GM19463 (cell line): ENCODE data around the gene ZNF578.
"Not testable (repeated sequence)": the region's sequence is repeated elsewhere in the genome, so short reads cannot be mapped to it uniquely, and the experiment has no call there.

Experiments
- ATAC-seq: cut with Tn5 transposase; IDR thresholded peaks from one replicate; pipeline ENCODE4 v1.9.1; 2021; ENCODE audit warnings: mild to moderate bottlenecking, moderate library complexity; ENCODE audit not compliant: unreplicated experiment

ZNF578 gene

GRCh38 chr19:52507266-52507665 is 53.9 kb downstream of the ZNF578 start:
- ATAC-seq = no peak

- no peak for ATAC-seq
Measured at GRCh38 chr19:52516191-52516590, 62.8 kb downstream of the ZNF578 start.

DNA sequence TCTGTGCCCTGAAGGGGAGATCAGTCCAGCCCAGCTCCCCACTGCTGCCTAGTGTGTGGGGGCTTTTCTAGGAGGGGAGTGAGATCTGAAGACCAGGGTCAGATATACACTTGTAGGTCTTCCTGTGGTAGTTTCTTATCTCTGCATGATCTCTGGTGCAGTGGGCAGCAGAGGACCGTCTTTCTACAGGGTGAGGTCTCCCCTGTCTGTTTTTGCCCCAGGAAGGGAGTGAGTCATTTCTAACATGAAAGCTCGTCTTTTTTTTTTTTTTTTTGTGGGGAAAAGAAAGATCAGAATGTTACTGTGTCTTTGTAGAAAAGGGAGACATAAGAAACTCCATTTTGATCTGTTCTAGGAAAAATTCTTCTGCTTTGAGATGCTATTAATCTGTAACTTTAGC is 65.3 kb downstream of the ZNF578 start:
- ATAC-seq = no peak

DNA sequence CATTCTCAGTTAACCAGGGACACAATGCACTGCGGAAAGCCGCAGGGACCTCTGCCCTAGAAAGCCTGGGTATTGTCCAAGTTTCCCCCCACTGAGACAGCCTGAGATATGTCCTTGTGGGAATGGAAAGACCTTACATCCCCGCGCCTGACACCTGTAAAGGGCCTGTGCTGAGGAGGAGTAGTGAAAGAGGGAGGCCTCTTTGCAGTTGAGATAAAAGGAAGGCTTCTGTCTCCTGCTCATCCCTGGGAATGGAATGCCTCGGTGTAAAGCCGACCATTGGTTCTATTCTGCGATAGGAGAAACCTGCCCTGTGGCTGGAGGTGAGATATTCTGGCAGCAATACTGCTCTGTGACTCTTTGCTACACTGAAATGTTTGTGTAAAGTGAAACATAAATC is 65.8 kb downstream of the ZNF578 start:
- ATAC-seq = not testable (repeated sequence)

DNA sequence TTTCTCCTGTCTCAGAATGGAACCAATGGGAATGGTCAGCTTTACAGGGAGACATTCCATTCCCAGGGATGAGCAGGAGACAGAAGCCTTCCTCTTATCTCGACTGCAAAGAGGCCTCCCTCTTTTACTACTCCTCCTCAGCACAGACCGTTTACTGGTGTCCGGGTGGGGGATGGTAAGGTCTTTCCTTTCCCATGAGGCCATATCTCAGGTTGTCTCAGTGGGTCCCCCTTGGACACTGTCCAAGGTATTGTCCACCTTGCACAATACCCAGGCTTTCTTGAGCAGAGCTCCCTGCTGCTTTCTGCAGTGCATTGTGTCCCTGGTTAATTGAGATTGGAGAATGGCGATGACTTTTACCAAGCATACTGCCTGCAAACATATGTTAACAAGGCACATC is 66.7 kb downstream of the ZNF578 start:
- ATAC-seq = no peak

DNA sequence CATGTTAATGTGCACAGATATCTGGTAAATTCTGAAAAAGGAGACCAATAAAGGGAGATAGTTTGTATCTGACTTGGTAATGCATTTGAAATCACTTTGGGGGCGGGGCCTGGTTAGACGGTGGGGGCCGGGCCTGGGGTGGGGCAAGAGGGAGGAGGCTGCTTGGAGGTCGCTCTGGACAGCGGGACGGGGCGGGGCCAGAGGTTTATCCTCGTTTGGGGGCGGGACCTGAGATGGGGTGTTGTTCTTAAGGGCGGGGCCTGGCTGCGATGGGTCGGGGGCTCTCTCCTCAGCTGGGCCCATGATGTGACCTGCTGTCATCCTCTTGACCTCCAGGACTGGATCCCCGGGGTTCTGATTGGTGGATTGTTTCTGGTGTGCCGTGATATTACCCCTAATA is 69.2 kb downstream of the ZNF578 start:
- no peak for ATAC-seq

DNA sequence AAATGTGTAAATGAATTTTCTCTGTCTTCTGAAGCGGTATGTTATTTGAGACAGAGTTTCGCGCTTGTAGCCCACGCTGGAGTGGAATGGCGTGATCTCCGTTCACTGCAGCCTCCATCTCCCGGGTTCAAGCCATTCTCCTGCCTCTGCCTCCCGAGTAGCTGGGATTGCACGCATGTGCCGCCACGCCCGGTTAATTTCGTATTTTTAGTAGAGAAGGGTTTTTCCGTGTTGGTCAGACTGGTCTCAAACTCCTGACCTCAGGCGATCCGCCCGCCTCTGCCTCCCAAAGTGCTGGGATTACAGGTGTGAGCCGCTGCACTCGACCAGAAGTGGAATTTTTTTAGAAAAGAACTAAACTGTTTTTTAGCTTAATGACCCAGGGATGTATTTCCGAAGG is 70.7 kb downstream of the ZNF578 start:
- ATAC-seq = no peak

- peak; percentile 88 for ATAC-seq
Measured at GRCh38 chr19:52527134-52527955, 74.0 kb downstream of the ZNF578 start, which contains the start of gene ZNF808. TSS of gene ZNF808 (plus strand) at chr19:52527668. CDS start at chr19:52543285, 15,617 bp downstream.

- peak; percentile 3 for ATAC-seq
Measured at GRCh38 chr19:52527956-52528351, 74.6 kb downstream of the ZNF578 start.

DNA sequence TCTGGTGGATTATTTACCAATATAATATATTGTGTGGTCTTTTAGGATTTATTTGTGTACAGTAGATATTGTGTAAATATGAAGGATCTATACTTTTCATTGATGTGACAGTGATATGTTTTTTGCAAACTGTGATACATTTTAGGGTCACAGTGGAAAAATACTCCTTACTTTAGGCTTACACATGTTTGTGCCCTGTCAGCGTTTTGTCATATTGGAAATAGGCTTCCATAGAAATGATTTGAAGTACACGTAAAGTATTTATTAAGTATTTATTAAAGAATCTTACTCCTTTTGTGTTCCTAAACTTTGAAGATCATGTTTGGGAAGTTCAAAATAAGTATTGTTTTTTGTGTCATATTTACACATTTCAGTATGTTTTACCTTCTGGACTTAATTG is 79.1 kb downstream of the ZNF578 start:
- ATAC-seq = no peak

DNA sequence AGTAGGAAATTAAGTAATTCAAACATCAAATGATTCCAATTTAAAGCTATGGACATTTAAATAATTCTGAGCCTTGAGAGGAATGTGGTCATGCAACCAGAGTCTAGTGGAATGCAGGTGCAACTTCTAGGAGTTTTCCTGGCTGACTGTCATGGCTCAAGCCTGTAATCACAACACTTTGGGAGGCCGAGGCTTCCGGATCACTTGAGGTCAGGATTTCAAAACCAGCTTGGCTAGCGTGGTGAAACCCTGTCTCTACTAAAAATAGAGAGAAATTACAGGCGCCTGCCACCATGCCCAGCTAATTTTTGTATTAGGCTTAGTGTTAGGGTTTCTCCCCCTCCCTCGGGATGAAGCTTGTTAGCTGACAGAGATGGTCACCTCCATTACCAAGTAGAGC is 80.5 kb downstream of the ZNF578 start:
- no peak for ATAC-seq

GRCh38 chr19:52535385-52535770 is 82.0 kb downstream of the ZNF578 start:
- ATAC-seq = not testable (repeated sequence)

GRCh38 chr19:52535771-52536447 is 82.6 kb downstream of the ZNF578 start:
- ATAC-seq = peak; percentile 87

DNA sequence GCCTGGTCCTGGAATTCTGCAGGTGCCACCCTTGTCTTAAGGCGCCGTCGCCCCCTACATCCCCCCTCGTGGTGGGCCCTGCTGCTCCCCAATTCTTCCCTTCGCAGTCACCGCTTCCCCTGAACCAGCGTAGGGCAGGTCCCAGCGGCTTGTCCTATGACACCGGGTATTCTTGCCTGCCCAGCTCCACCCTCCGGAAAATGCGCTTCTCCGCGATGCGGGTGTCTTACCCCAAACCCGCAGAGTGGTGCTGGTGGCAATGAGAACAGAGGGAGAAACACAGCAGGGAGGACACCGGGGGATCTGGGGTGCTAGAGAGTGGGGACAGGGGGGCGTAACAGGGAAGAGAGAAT is 83.1 kb downstream of the ZNF578 start:
- ATAC-seq = peak; percentile 30

DNA sequence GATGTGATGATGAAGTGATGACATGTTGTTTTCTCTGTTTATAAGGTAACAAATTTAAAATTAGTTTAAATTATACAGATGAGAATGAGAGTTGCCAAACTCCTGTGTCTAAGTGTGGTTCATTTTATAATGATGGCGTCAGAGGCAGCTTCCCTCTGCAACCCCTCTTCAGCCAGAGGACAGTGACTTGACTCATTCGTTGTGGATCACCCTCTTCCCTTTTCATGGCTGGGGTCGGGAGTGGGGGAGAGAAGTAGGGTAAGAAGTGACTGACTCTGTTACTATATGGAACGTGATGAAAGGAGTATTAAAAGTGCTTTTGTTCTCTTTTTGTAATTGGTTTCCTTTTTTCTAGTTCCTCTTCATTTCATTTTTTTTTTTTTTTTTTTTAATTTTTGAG is 85.5 kb downstream of the ZNF578 start:
- ATAC-seq = not testable (repeated sequence)

GRCh38 chr19:52541176-52541575 is 87.8 kb downstream of the ZNF578 start:
- not testable (repeated sequence) for ATAC-seq

DNA sequence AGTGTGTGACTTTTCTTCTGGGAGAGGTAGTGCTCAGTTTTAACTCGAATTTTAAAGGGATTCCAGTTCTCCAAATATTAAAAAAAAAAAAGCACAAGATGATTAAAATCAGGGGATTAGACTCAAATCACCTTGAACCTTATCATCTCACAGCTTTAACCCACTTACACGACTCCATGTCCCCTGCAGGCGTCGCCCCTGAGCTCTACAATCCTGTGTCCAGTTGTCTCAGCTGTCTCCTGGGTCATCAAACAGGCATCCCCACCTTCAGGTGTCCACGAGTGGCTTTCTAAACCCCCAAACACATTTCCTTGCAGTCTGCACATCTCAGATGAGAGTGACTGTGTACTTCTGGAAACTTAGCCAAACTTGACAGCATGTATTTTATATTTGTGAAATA is 88.3 kb downstream of the ZNF578 start:
- ATAC-seq = no peak

DNA sequence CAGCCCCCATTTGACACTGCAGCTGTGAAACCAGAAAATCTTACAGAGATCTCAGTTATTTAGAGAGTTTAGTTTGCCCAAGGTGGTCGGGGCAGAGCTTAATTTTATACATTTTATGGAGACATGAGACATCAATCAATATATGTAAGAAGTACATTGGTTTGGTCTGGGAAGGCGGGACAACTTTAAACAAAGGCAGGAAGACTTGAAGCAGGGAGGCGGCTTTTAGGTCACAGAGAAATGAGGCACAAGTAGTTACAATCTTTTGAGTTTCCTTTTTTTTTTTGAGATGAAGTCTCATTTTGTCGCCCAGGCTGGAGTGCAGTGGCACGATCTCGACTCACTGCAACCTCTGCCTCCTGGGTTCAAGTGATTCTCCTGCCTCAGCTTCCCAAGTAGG is 89.2 kb downstream of the ZNF578 start:
- not testable (repeated sequence) for ATAC-seq

DNA sequence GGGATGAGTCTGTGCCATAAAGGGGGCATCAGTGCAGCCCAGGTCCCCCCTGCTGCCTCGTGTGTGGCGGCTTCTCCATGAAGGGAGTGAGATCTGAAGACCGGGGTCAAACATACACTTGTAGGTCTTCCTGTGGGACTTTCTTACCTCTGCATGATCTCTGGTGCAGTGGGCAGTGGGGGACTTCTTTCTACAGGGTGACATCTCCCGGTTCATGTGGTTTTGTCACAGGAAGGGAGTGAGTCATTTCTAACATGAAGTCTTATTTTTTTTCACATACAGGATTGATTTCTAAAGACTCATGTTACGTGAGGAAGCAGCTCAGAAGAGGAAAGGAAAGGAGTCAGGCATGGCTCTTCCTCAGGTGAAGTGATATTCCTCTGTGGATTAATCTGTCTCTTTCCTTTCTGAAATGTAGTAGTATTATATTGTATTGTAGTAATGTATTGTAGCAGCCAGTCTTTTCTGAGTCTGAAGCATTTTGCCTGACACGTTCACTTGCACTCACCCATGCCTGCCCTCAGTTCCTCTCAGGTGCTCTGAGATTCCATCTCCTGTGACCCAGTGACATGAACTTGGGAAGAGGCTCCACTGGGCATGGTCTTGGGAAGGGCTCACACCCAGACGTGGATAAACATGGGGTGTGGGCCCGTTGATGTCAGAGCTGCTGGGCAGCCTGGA is 89.8 kb downstream of the ZNF578 start:
- no peak for ATAC-seq

DNA sequence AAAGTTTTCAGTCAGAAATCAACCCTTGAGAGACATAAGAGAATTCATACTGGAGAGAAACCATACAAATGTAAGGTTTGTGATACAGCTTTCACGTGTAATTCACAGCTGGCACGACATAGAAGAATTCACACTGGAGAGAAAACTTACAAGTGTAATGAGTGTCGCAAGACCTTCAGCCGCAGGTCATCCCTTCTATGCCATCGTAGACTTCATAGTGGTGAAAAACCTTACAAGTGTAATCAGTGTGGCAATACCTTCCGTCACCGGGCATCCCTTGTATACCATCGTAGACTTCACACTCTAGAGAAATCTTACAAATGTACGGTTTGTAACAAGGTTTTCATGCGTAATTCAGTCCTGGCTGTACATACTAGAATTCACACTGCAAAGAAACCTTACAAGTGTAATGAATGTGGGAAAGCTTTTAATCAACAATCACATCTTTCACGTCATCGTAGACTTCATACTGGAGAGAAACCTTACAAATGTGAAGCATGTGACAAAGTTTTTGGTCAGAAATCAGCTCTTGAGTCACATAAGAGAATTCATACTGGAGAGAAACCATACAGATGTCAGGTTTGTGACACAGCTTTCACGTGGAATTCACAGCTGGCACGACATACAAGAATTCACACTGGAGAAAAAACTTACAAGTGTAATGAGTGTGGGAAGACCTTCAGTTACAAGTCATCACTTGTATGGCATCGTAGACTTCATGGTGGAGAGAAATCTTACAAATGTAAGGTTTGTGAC is 101.0 kb downstream of the ZNF578 start:
- no peak for ATAC-seq
